Lower leg skin (tissue), 4 donors: ENCODE data around the gene WWOX. TPM values are rescaled to one million over a fixed set of nuclear protein-coding genes. Genes with fewer than 3 reads are reported as not detected.

Experiments used
- DNase-seq, 2 donors: peaks; one replicate each; pipeline ENCODE4 v3.0.0-alpha.2; 2019; ENCODE audit warnings: low spot score in 2 of 2
- H3K4me3 ChIP-seq: fragments of 200-600 bp; sonication (generic); 2 replicates; pipeline ENCODE4 v1.5.1; 2017; ENCODE audit warnings: mild to moderate bottlenecking, low read depth; ENCODE audit not compliant: poor library complexity, severe bottlenecking
- CTCF ChIP-seq, 3 donors: fragments of 450-650 bp; IDR thresholded peaks; one replicate each; pipeline ENCODE4 v1.5.1; 2016; ENCODE audit warnings: antibody characterized with exemption in 3 of 3, mild to moderate bottlenecking in 3 of 3, moderate library complexity in 2 of 3
- POLR2A ChIP-seq, 2 donors: fragments of 450-650 bp; IDR thresholded peaks; one replicate each; pipeline ENCODE4 v1.6.1; 2016 to 2017; ENCODE audit warnings: antibody characterized with exemption in 2 of 2, mild to moderate bottlenecking in 1 of 2, moderate library complexity in 1 of 2
- WGBS, 2 donors: methylation state at CpG; one replicate each; pipeline ENCODE4 v1.1.5; 2018; 5-methylcytosine and 5-hydroxymethylcytosine counted together
- intact Hi-C: fragments of 100-400 bp; cut with DNase I; formaldehyde crosslinking; loops from one replicate; pipeline ENCODE4 v1.15.0; 2023; ENCODE audit warnings: low total_unique reads
- total RNA-seq, 4 donors: library from RNA; depleted of rRNA; stranded (reverse); fragments of >200 nt; gene quantifications; one replicate each; pipeline ENCODE4 v1.1.0, GENCODE V29; 2016

WWOX gene
- total RNA-seq, 4 donors from 2014 or later, result 21.0 to 82.7 (median 36.1) TPM

- WGBS, 2 donors, result 75 to 79% methylated on average over 8 of the region's 8 CpGs
- TF ChIP-seq POLR2A (IDR thresholded peaks at IDR 0.05) (no peak), CTCF (IDR thresholded peaks at IDR 0.05) (no peak)
- intact Hi-C loops, result loop anchor here (10.0 kb wide), 1 partner anchor 263 kb away; no protein-coding TSS in a partner anchor
- H3K4me3 ChIP-seq, result no peak overlapping the region
- no peak for DNase-seq
Observed at GRCh38 chr16:78768226-78768625, 668.8 kb downstream of the WWOX start.

DNA sequence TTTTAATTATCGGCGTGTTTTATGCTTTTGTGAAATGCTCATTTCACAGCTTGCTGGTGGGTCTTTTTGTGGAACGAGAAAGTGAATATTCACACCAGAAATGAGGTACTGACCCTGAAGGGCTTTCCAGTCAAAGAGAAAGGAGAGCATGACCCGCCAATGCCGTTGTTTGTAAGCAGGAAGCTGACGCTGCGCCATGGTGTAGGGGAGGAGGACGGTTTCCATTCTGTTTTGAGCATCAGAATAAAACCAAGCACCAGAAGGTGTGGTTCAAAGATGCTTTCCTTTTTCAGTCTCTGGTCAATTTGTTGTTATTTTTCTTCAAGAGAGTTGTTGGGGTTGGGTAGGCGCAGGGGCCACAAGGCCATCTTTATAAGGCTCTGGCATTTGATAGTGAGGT is 669.3 kb downstream of the WWOX start:
- intact Hi-C loops, result loop anchor here (10.0 kb wide), 1 partner anchor 264 kb away; no protein-coding TSS in a partner anchor
- DNase-seq, result no peak
- WGBS, 2 donors, result 93 to 95% methylated on average over 9 of the region's 9 CpGs
- TF ChIP-seq POLR2A (IDR thresholded peaks at IDR 0.05) (no peak), CTCF (IDR thresholded peaks at IDR 0.05) (no peak)
- no peak overlapping the region for H3K4me3 ChIP-seq

- H3K4me3 ChIP-seq, result no peak overlapping the region
- WGBS, 2 donors, result 32 to 40% methylated on average over 23 of the region's 23 CpGs
- DNase-seq, result peak; percentile 68 to 94
- no peak for TF ChIP-seq CTCF (IDR thresholded peaks at IDR 0.05)
- no peak for TF ChIP-seq POLR2A (IDR thresholded peaks at IDR 0.05)
- intact Hi-C loops, result no loop called here
Observed at GRCh38 chr16:78770353-78771091, 671.1 kb downstream of the WWOX start.

GRCh38 chr16:78773291-78773702 is 673.8 kb downstream of the WWOX start:
- DNase-seq, result no peak
- 68 to 71% methylated on average over 8 of the region's 8 CpGs for WGBS, 2 donors
- intact Hi-C loops, result no loop called here
- H3K4me3 ChIP-seq, result no peak overlapping the region
- TF ChIP-seq POLR2A (IDR thresholded peaks at IDR 0.05) (no peak), CTCF (IDR thresholded peaks at IDR 0.05) (no peak)

GRCh38 chr16:78773706-78774105 is 674.3 kb downstream of the WWOX start:
- no peak overlapping the region for H3K4me3 ChIP-seq
- no peak for DNase-seq
- 51 to 53% methylated on average over 4 of the region's 4 CpGs for WGBS, 2 donors
- TF ChIP-seq POLR2A (IDR thresholded peaks at IDR 0.05), result no peak
- no peak for TF ChIP-seq CTCF (IDR thresholded peaks at IDR 0.05)
- intact Hi-C loops, result no loop called here

- no peak for TF ChIP-seq CTCF (IDR thresholded peaks at IDR 0.05)
- no peak for TF ChIP-seq POLR2A (IDR thresholded peaks at IDR 0.05)
- no peak overlapping the region for H3K4me3 ChIP-seq
- intact Hi-C loops, result no loop called here
Observed at GRCh38 chr16:78775161-78775561, 675.7 kb downstream of the WWOX start.

More at GRCh38 chr16:78775161-78775561, 675.7 kb downstream of the WWOX start:
- DNase-seq, result no peak
- 88 to 90% methylated on average over 6 of the region's 6 CpGs for WGBS, 2 donors
